Esophagus squamous epithelium (tissue), 5 donors: Measurements from ENCODE around the gene ADAR. TPM values are rescaled to one million over a fixed set of nuclear protein-coding genes. Genes with fewer than 3 reads are reported as not detected.

ENCODE experiments used
- DNase-seq: peaks from one replicate; lab custom pipeline; 2025; lab: John Stamatoyannopoulos, UW
- H3K27ac ChIP-seq, 4 donors: fragments of 200-600 bp; sonication (generic); one replicate each; pipeline ENCODE4 v1.5.1; 2016 to 2019; ENCODE audit warnings: mild to moderate bottlenecking in 1 of 4
- H3K27me3 ChIP-seq, 4 donors: fragments of 200-600 bp; sonication (generic); 1 replicate in 3 of 4; 2 replicates in 1 of 4; pipeline versions ENCODE4 v1.5.1 to v1.6.0; 2017 to 2021; ENCODE audit warnings: antibody characterized with exemption in 1 of 4
- H3K36me3 ChIP-seq, 3 donors: fragments of 200-600 bp; sonication (generic); one replicate each; pipeline ENCODE4 v1.5.1; 2016 to 2019
- H3K4me1 ChIP-seq, 3 donors: fragments of 200-600 bp; sonication (generic); one replicate each; pipeline ENCODE4 v1.5.1; 2017 to 2019
- H3K4me3 ChIP-seq, 4 donors: fragments of 200-600 bp; sonication (generic); 1 replicate in 3 of 4; 2 replicates in 1 of 4; pipeline ENCODE4 v1.5.1; 2016 to 2019; ENCODE audit warnings: mild to moderate bottlenecking in 2 of 4, moderate library complexity in 1 of 4
- H3K9me3 ChIP-seq, 3 donors: fragments of 200-600 bp; sonication (generic); one replicate each; pipeline ENCODE4 v1.5.1; 2016 to 2019
- POLR2A ChIP-seq, 4 donors: fragments of 450-650 bp; IDR thresholded peaks; one replicate each; pipeline ENCODE4 v1.6.1; 2017; ENCODE audit warnings: antibody characterized with exemption in 4 of 4, mild to moderate bottlenecking in 4 of 4, moderate library complexity in 3 of 4
- WGBS, 2 donors: methylation state at CpG; one replicate each; pipeline ENCODE4 v1.1.5; 2018; 5-methylcytosine and 5-hydroxymethylcytosine counted together
- intact Hi-C: fragments of 100-400 bp; cut with DNase I; formaldehyde crosslinking; loops from one replicate; pipeline ENCODE4 v1.15.0; 2022
- total RNA-seq, 4 donors: library from RNA; depleted of rRNA; stranded (reverse); fragments of >200 nt; gene quantifications; one replicate each; pipeline ENCODE4 v1.1.0, GENCODE V29; 2016
- TF ChIP-seq, protein P1 (sequence below), 6 experiments: fragments of 450-650 bp in 4 of 6; fragments of 200-600 bp in 2 of 6; sonication (generic) in 2 of 6; IDR thresholded peaks; one replicate each; pipeline ENCODE4 v1.5.1; 2016 to 2019; ENCODE audit warnings: antibody characterized with exemption in 6 of 6, mild to moderate bottlenecking in 4 of 6, moderate library complexity in 4 of 6
- donor health status: DM: yes; HTN: yes; CAD: no.

The ADAR gene
- total RNA-seq, 4 donors from 2014 or later = 45.2 to 68.5 (median 59.2) TPM

DNA sequence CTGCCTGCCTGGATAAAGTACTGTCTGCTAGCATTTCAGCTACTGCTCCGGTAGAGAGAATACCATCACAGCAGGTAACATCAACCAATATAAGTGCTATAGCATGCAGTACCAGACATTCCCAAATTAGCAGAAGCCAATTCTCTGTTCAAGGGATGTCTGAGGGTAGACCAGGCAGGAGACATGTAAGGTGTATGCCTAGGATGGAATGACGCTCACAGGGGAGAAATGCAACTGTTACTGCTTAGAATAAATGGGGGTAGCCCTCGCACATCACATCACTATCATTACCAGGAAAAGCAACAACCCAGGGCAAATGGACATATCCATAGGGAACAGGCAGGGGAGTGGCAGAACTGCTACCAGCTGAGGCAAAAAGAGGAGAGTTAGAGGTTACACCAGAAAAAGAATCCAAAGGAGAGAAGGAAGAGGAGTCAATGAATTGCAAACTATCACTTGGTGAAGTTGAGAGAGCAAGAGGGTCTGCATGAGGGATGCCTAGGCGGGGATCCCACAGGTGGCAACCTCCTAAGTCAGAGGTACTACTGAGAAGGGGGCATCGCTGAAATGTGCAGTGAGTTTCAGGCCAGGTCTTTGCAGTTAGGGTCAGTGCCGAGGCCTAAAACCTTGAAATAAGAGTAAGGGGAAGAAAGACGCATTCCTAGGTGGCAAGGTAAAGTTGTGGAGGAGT lies 50.6 kb downstream of the ADAR start:
- WGBS, 2 donors = 5 to 9% methylated on average over 7 of the region's 7 CpGs
- DNase-seq = no peak
- H3K27ac ChIP-seq = peak overlapping the region in 3 of 4 donors; percentile 93 to 96 (median 96)
- H3K36me3 ChIP-seq = peaks cover 25 to 41% (median 34%) of the 10 kb centered on the region in 3 donors
- intact Hi-C loops = no loop called here
- peak overlapping the region; percentile 73 to 99 (median 96) for H3K4me3 ChIP-seq
- H3K9me3 ChIP-seq = no peaks in the 10 kb centered on the region
- H3K27me3 ChIP-seq = no peaks in the 10 kb centered on the region
- H3K4me1 ChIP-seq = peaks cover 15 to 61% (median 38%) of the 10 kb centered on the region in 3 donors
- TF ChIP-seq POLR2A (IDR thresholded peaks at IDR 0.05) = no peak
- TF ChIP-seq, protein P1, sequence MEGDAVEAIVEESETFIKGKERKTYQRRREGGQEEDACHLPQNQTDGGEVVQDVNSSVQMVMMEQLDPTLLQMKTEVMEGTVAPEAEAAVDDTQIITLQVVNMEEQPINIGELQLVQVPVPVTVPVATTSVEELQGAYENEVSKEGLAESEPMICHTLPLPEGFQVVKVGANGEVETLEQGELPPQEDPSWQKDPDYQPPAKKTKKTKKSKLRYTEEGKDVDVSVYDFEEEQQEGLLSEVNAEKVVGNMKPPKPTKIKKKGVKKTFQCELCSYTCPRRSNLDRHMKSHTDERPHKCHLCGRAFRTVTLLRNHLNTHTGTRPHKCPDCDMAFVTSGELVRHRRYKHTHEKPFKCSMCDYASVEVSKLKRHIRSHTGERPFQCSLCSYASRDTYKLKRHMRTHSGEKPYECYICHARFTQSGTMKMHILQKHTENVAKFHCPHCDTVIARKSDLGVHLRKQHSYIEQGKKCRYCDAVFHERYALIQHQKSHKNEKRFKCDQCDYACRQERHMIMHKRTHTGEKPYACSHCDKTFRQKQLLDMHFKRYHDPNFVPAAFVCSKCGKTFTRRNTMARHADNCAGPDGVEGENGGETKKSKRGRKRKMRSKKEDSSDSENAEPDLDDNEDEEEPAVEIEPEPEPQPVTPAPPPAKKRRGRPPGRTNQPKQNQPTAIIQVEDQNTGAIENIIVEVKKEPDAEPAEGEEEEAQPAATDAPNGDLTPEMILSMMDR (IDR thresholded peaks at IDR 0.05) = no peak

DNA sequence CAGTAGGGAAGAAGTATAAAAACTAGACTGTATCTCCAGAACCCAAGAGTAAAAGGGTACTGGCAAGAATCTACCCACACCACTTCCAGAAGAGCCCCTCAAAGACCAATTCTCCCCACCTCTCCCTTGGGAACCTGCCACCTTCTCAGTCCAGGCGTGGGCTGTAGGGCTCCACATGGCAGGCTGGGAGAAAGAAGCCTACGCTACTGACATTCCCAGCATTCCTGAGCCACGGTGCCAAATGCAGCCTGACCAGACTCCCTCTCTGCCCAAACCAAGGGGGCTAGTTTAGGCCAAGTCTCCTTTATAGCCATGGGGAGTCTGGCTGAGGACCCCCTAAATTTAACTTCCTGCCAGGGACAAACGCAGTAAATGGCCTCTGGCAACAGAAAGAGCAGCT lies 51.6 kb downstream of the ADAR start:
- no peak for DNase-seq

DNA sequence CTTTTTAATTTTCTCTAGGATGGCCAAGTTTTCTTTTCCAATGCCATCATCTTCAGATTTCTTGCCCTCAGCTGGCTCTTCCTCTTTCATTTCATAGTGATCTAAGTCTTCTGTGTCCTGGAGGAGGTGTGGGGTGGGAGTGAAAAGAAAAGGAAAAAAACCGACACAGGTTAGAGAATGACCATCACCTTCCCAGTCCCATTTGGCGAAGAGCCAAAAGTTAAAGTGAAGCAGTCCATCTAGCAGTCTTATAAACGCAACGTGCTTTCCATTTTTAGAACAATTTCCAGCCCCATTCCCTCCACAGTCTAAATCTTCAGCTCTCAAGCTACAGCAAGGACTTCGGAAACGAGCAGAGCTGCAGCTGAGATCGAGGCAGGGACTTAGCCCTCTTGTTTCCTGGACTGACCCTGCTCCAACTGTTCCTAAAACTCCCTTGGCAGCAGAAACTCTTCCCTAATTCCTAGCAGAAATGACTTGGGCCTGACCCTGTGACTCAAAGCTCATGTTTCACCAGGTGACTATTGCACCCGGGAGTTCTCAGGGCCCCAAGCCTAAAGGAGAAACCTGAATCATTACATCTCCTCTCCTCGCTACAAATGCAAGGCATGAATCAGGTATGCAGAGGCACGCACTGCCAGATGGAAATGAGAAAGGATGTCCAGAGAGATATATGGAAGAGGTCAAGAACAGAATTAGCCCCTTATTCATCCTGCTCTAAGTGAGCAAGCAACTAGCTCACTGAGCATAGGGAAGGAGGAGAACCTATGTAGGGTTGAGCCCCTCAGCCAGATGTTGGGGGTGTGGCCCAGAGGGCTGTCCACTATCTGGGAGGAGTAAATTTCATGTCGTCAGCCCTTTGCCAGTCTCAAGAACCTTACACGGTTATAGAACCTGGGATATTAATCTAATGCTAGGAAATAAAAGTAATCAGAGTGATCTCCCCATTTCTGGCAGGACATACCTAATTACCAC lies 54.6 kb downstream of the ADAR start:
- WGBS, 2 donors = 43 to 51% methylated on average over 10 of the region's 12 CpGs
- H3K27ac ChIP-seq = peak overlapping the region; percentile 19 to 75 (median 40)
- TF ChIP-seq, protein P1 (IDR thresholded peaks at IDR 0.05) = no peak
- no peak for TF ChIP-seq POLR2A (IDR thresholded peaks at IDR 0.05)
- H3K4me1 ChIP-seq = peaks cover 15 to 82% (median 30%) of the 10 kb centered on the region in 3 donors
- peaks cover 45 to 79% (median 61%) of the 10 kb centered on the region in 3 donors for H3K36me3 ChIP-seq
- no peaks in the 10 kb centered on the region for H3K27me3 ChIP-seq
- no peak overlapping the region for H3K4me3 ChIP-seq
- DNase-seq = no peak
- no peaks in the 10 kb centered on the region for H3K9me3 ChIP-seq
- intact Hi-C loops = no loop called here

More for the DNA sequence above, 51.6 kb downstream of the ADAR start:
- TF ChIP-seq, protein P1 (IDR thresholded peaks at IDR 0.05) = no peak
- no peak for TF ChIP-seq POLR2A (IDR thresholded peaks at IDR 0.05)
- Histone ChIP-seq H3K27me3 (no peaks in the 10 kb centered on the region), H3K4me3 (peak overlapping the region; percentile 73 to 99 (median 96)), H3K36me3 (peaks cover 35 to 51% (median 43%) of the 10 kb centered on the region in 3 donors), H3K9me3 (no peaks in the 10 kb centered on the region), H3K27ac (peak overlapping the region in 3 of 4 donors; percentile 16 to 96 (median 96)), H3K4me1 (peaks cover 15 to 71% (median 38%) of the 10 kb centered on the region in 3 donors)
- intact Hi-C loops = no loop called here
- 14 to 27% methylated on average over 2 to 3 of the region's 4 CpGs for WGBS, 2 donors

DNA sequence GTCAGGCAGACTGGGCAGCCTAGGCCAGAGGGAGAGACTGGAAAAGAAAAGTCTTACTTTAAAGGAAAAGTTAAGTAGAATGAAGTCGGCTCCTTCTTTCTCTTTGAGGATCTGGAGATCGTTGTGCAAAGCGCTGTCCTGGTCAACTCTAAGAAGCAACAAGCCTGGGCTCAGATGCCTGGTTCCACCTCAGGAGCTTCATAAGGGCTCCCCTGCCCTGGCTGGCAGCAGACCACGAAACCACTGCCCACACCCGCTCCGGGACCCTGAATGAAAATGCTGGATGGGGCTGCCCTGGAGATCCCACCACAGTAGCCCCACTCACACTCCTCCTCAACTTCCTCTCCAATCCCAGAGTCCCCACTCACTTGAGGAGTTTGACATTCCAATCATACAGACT lies 56.0 kb downstream of the ADAR start:
- no peaks in the 10 kb centered on the region for H3K27me3 ChIP-seq
- peaks cover 20 to 85% (median 20%) of the 10 kb centered on the region in 3 donors for H3K4me1 ChIP-seq
- peaks cover 45 to 79% (median 61%) of the 10 kb centered on the region in 3 donors for H3K36me3 ChIP-seq
- H3K9me3 ChIP-seq = no peaks in the 10 kb centered on the region
- intact Hi-C loops = no loop called here
- H3K27ac ChIP-seq = peak overlapping the region in 3 of 4 donors; percentile 53 to 75 (median 58)
- DNase-seq = no peak
- H3K4me3 ChIP-seq = no peak overlapping the region
- no peak for TF ChIP-seq POLR2A (IDR thresholded peaks at IDR 0.05)
- 86 to 91% methylated on average over 5 to 6 of the region's 6 CpGs for whole genome bisulfite sequencing, 2 donors

DNA sequence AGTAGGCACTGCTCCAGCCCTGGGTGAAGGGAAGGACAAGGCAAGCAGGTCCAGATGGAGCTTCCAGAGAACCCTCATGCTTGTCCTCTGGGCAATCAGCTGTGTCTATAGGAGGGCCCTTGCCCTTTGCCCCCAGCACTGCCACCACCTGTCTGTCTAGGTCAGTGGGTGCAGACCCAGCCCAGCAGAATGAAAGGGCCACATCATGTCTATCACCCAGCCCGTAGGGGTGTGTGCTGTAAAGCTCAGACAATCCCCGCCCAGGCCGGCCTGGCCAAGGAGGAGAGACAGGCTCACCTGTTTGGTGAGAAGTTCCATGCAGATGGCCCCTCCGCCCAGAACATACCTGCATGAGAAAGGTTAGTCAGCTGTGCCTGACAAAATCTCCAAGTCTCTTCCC lies 56.5 kb downstream of the ADAR start:
- H3K27ac ChIP-seq = peak overlapping the region in 3 of 4 donors; percentile 53 to 75 (median 64)
- no peaks in the 10 kb centered on the region for H3K9me3 ChIP-seq
- intact Hi-C loops = no loop called here
- WGBS, 2 donors = 87% methylated on average over 3 of the region's 4 CpGs; no CpG with 5 or more reads in 1 of the 2 donors
- H3K36me3 ChIP-seq = peaks cover 45 to 78% (median 61%) of the 10 kb centered on the region in 3 donors
- H3K4me3 ChIP-seq = no peak overlapping the region
- TF ChIP-seq POLR2A (IDR thresholded peaks at IDR 0.05) = no peak
- TF ChIP-seq, protein P1 (IDR thresholded peaks at IDR 0.05) = no peak
- H3K27me3 ChIP-seq = no peaks in the 10 kb centered on the region
- peaks cover 18 to 85% (median 19%) of the 10 kb centered on the region in 3 donors for H3K4me1 ChIP-seq
- DNase-seq = no peak
